H9 (cell line): ENCODE results near the gene TSPAN6. TPM values are rescaled to one million over a fixed set of nuclear protein-coding genes. Genes with fewer than 3 reads are reported as not detected.

ENCODE experiments used
- DNase-seq: peaks from one replicate; pipeline ENCODE4 v3.0.0-alpha.2; 2017
- H2AFZ ChIP-seq: one replicate; pipeline ENCODE4 v1.6.1; 2013; ENCODE audit warnings: mild to moderate bottlenecking, low read length, control low read depth, moderate library complexity
- H2AK5ac ChIP-seq: 2 replicates; pipeline ENCODE4 v1.6.1; 2013; ENCODE audit warnings: low read length, control low read depth, mixed read lengths; ENCODE audit not compliant: insufficient read length
- H2BK120ac ChIP-seq: one replicate; pipeline ENCODE4 v1.6.1; 2013; ENCODE audit warnings: low read depth, mild to moderate bottlenecking, low read length, control low read depth, inconsistent platforms; ENCODE audit not compliant: poor library complexity, severe bottlenecking
- H2BK12ac ChIP-seq: 2 replicates; pipeline ENCODE4 v1.6.1; 2013; ENCODE audit warnings: low read length, control low read depth, mixed read lengths, low read depth; ENCODE audit not compliant: insufficient read length
- H2BK15ac ChIP-seq: 2 replicates; pipeline ENCODE4 v1.6.1; 2013; ENCODE audit warnings: low read depth, low read length, control low read depth
- H2BK20ac ChIP-seq: one replicate; pipeline ENCODE4 v1.6.1; 2013; ENCODE audit warnings: low read depth, mild to moderate bottlenecking, low read length, control low read depth, inconsistent platforms; ENCODE audit not compliant: poor library complexity, severe bottlenecking
- H2BK5ac ChIP-seq: 2 replicates; pipeline ENCODE4 v1.6.1; 2013; ENCODE audit warnings: low read length, control low read depth, mixed read lengths; ENCODE audit not compliant: insufficient read length
- H3K14ac ChIP-seq: 2 replicates; pipeline ENCODE4 v1.6.1; 2013; ENCODE audit warnings: low read length, control low read depth; ENCODE audit not compliant: insufficient read depth
- H3K18ac ChIP-seq: 2 replicates; pipeline ENCODE4 v1.6.1; 2013; ENCODE audit warnings: low read depth, mild to moderate bottlenecking, mixed read lengths, low read length, control low read depth; ENCODE audit not compliant: insufficient read length
- H3K23ac ChIP-seq: 2 replicates; pipeline ENCODE4 v1.6.1; 2013; ENCODE audit warnings: low read length, control low read depth, mixed read lengths, low read depth; ENCODE audit not compliant: insufficient read length
- H3K23me2 ChIP-seq: 2 replicates; pipeline ENCODE4 v1.6.1; 2013; ENCODE audit warnings: low read depth, mild to moderate bottlenecking, mixed read lengths, low read length, control low read depth; ENCODE audit not compliant: insufficient read length, poor library complexity, severe bottlenecking
- H3K27ac ChIP-seq: 2 replicates; pipeline ENCODE4 v1.5.1; 2013; ENCODE audit warnings: low read length, control low read depth, mixed read lengths, low read depth; ENCODE audit not compliant: insufficient read length
- H3K27me3 ChIP-seq: 2 replicates; pipeline ENCODE4 v1.6.1; 2013; ENCODE audit warnings: low read length, control low read depth, inconsistent platforms; ENCODE audit not compliant: insufficient read depth
- H3K4ac ChIP-seq: 2 replicates; pipeline ENCODE4 v1.6.1; 2013; ENCODE audit warnings: low read depth, mild to moderate bottlenecking, control low read depth, inconsistent platforms, low read length, moderate library complexity
- H3K4me1 ChIP-seq: 2 replicates; pipeline ENCODE4 v1.6.1; 2013; ENCODE audit warnings: low read length, control low read depth, inconsistent platforms; ENCODE audit not compliant: insufficient read depth
- H3K4me2 ChIP-seq: 2 replicates; pipeline ENCODE4 v1.6.1; 2013; ENCODE audit warnings: low read length, control low read depth, mixed read lengths; ENCODE audit not compliant: insufficient read length, insufficient read depth
- H3K56ac ChIP-seq: 2 replicates; pipeline ENCODE4 v1.6.1; 2013; ENCODE audit warnings: low read depth, mild to moderate bottlenecking, mixed read lengths, low read length, control low read depth; ENCODE audit not compliant: insufficient read length
- H3K79me1 ChIP-seq: 2 replicates; pipeline ENCODE4 v1.6.1; 2013; ENCODE audit warnings: low read depth, mild to moderate bottlenecking, moderate library complexity, low read length, control low read depth, inconsistent platforms; ENCODE audit not compliant: insufficient read depth, poor library complexity, severe bottlenecking
- H3K79me2 ChIP-seq: 2 replicates; pipeline ENCODE4 v1.6.1; 2013; ENCODE audit warnings: low read length, control low read depth, inconsistent platforms; ENCODE audit not compliant: insufficient read depth
- H3K9ac ChIP-seq: 2 replicates; pipeline ENCODE4 v1.6.1; 2013; ENCODE audit warnings: low read length, control low read depth, mixed read lengths; ENCODE audit not compliant: insufficient read length; ENCODE audit errors: extremely low read depth
- H3K9me3 ChIP-seq: one replicate; pipeline ENCODE4 v1.6.1; 2013; ENCODE audit warnings: low read depth, low read length, inconsistent platforms; ENCODE audit not compliant: control insufficient read depth
- H3T11ph ChIP-seq: one replicate; pipeline ENCODE4 v1.6.1; 2013; ENCODE audit warnings: mild to moderate bottlenecking, low read length, control low read depth, inconsistent platforms
- H4K20me1 ChIP-seq: one replicate; pipeline ENCODE4 v1.6.1; 2013; ENCODE audit not compliant: control insufficient read depth, insufficient read length, insufficient read depth
- H4K5ac ChIP-seq: 2 replicates; pipeline ENCODE4 v1.6.1; 2013; ENCODE audit warnings: low read depth, mild to moderate bottlenecking, mixed read lengths, low read length, control low read depth; ENCODE audit not compliant: insufficient read length
- H4K8ac ChIP-seq: replicated peaks from 2 replicates; pipeline ENCODE4 v1.6.1; 2013; ENCODE audit warnings: low read length, control low read depth, mixed read lengths, low read depth; ENCODE audit not compliant: insufficient read length
- H4K91ac ChIP-seq: 2 replicates; pipeline ENCODE4 v1.6.1; 2013; ENCODE audit warnings: low read depth, mild to moderate bottlenecking, moderate library complexity, mixed read lengths, low read length, control low read depth; ENCODE audit not compliant: insufficient read length
- H3K27ac Mint-ChIP-seq, 3 experiments: 2 replicates in 2 of 3; 3 replicates in 1 of 3; pipeline ENCODE4 v1.8.0; 2020 to 2021; ENCODE audit warnings: mixed read lengths in 3 of 3, mild to moderate bottlenecking in 1 of 3, moderate library complexity in 1 of 3
- H3K27me3 Mint-ChIP-seq: 2 replicates; pipeline ENCODE4 v1.8.0; 2021; ENCODE audit warnings: low read depth, mild to moderate bottlenecking, moderate library complexity, mixed read lengths
- H3K36me3 Mint-ChIP-seq, 3 experiments: 2 replicates in 2 of 3; 3 replicates in 1 of 3; pipeline ENCODE4 v1.8.0; 2020 to 2021; ENCODE audit warnings: low read depth in 3 of 3, mixed read lengths in 3 of 3; ENCODE audit not compliant: insufficient read depth in 1 of 3
- H3K4me1 Mint-ChIP-seq, 2 experiments: 2 replicates each; pipeline ENCODE4 v1.8.0; 2020; ENCODE audit warnings: mixed read lengths in 2 of 2
- H3K4me3 Mint-ChIP-seq, 2 experiments: 2 replicates in 1 of 2; 3 replicates in 1 of 2; pipeline ENCODE4 v1.8.0; 2020 to 2021; ENCODE audit warnings: mild to moderate bottlenecking in 2 of 2, mixed read lengths in 2 of 2, moderate library complexity in 1 of 2
- H3K9me3 Mint-ChIP-seq, 2 experiments: 2 replicates in 1 of 2; 3 replicates in 1 of 2; pipeline ENCODE4 v1.8.0; 2020; ENCODE audit warnings: mild to moderate bottlenecking in 2 of 2, mixed read lengths in 2 of 2, moderate library complexity in 1 of 2
- total RNA-seq: library from RNA; stranded (reverse); gene quantifications from 2 replicates; pipeline ENCODE4 v1.2.1, GENCODE V29; 2021
- TF ChIP-seq, protein P1 (sequence below): fragments of 200-600 bp; sonication (generic); conservative IDR thresholded peaks from 3 replicates; pipeline ENCODE4 v1.8.0; 2021; ENCODE audit warnings: antibody characterized with exemption, mild to moderate bottlenecking

Gene TSPAN6
- total RNA-seq, 1 experiment from 2014 or later, result 61.3 TPM

DNA sequence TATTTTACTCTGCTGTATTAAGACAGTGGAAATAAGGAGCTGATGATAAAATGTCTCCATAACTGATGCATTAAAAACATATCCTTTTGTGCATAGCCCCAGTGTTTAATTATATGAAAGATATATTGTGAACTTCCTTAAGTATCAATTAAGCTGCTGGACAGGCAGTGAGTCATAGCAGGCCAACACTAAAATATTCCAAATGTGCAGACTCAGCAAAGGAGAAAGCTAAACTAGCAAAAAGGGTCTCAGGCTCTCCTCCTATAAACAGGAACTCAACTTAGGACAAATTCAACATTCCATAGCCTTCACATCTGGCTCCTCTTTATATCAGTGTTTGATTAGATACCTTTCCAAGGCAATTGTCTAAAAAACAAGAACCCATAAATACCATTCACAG is 36.3 kb downstream of the TSPAN6 start:
- no peak overlapping the region for H3K18ac ChIP-seq
- Mint-ChIP-seq H3K36me3 (no peaks in the 10 kb centered on the region; a peak in 1 of 7 replicates), H3K9me3 (peaks cover 0 to 70% of the 10 kb centered on the region in 2 experiments; a peak in 3 of 5 replicates)

More for the DNA sequence above, 36.3 kb downstream of the TSPAN6 start:
- no peak overlapping the region for H2BK12ac ChIP-seq
- H4K8ac ChIP-seq, result no peak overlapping the region
- TF ChIP-seq, protein P1, sequence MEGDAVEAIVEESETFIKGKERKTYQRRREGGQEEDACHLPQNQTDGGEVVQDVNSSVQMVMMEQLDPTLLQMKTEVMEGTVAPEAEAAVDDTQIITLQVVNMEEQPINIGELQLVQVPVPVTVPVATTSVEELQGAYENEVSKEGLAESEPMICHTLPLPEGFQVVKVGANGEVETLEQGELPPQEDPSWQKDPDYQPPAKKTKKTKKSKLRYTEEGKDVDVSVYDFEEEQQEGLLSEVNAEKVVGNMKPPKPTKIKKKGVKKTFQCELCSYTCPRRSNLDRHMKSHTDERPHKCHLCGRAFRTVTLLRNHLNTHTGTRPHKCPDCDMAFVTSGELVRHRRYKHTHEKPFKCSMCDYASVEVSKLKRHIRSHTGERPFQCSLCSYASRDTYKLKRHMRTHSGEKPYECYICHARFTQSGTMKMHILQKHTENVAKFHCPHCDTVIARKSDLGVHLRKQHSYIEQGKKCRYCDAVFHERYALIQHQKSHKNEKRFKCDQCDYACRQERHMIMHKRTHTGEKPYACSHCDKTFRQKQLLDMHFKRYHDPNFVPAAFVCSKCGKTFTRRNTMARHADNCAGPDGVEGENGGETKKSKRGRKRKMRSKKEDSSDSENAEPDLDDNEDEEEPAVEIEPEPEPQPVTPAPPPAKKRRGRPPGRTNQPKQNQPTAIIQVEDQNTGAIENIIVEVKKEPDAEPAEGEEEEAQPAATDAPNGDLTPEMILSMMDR, result no peak
- Mint-ChIP-seq H3K27me3 (no peaks in the 10 kb centered on the region), H3K4me3 (no peak overlapping the region), H3K4me1 (peaks cover 17 to 34% of the 10 kb centered on the region in 2 experiments), H3K27ac (no peak overlapping the region)
- H3K27ac ChIP-seq, result no peak overlapping the region
- H2AFZ ChIP-seq, result no peak overlapping the region
- H3K79me1 ChIP-seq, result no peaks in the 10 kb centered on the region
- H2AK5ac ChIP-seq, result no peak overlapping the region
- no peak overlapping the region for H2BK15ac ChIP-seq
- no peak overlapping the region for H3K4me2 ChIP-seq
- no peak overlapping the region for H2BK20ac ChIP-seq
- no peak overlapping the region for H2BK120ac ChIP-seq
- H3K56ac ChIP-seq, result no peak overlapping the region
- no peak overlapping the region for H3T11ph ChIP-seq
- H3K9me3 ChIP-seq, result no peaks in the 10 kb centered on the region
- no peaks in the 10 kb centered on the region for H4K20me1 ChIP-seq
- H3K9ac ChIP-seq, result no peak overlapping the region
- no peak overlapping the region for H3K14ac ChIP-seq
- no peak overlapping the region for H2BK5ac ChIP-seq
- no peaks in the 10 kb centered on the region for H3K79me2 ChIP-seq
- no peaks in the 10 kb centered on the region; the same call in 1 of the 2 replicates for H3K4me1 ChIP-seq
- no peaks in the 10 kb centered on the region for H3K27me3 ChIP-seq
- H3K23me2 ChIP-seq, result no peaks in the 10 kb centered on the region
- H4K5ac ChIP-seq, result no peak overlapping the region
- H3K23ac ChIP-seq, result no peak overlapping the region
- DNase-seq, result no peak
- H3K4ac ChIP-seq, result no peak overlapping the region
- no peak overlapping the region for H4K91ac ChIP-seq
